AG04450 (cell line): ENCODE data around the gene DHFR2. TPM values are rescaled to one million over a fixed set of nuclear protein-coding genes. Genes with fewer than 3 reads are reported as not detected.

Experiments used
- CTCF ChIA-PET: fragments of 300-600, 350-600 bp; formaldehyde crosslinking; extraction: SDS; loops from one replicate; lab custom pipeline; 2022; ENCODE audit warnings: antibody characterized with exemption, inconsistent platforms; lab: Charles Lee
- POLR2A ChIA-PET: fragments of 350-600 bp; formaldehyde crosslinking; extraction: SDS; loops from one replicate; lab custom pipeline; 2021; ENCODE audit warnings: antibody characterized with exemption, inconsistent platforms; lab: Yijun Ruan, JAX
- DNase-seq: peaks from one replicate; pipeline ENCODE4 v3.0.0-alpha.2; 2011; ENCODE audit warnings: low read depth, low spot score
- H3K27ac ChIP-seq: one replicate; pipeline ENCODE4 v1.5.1; 2012; ENCODE audit warnings: low read depth, low read length, control low read depth
- H3K27me3 ChIP-seq: one replicate; pipeline ENCODE4 v1.6.0; 2012; ENCODE audit warnings: low read length; ENCODE audit not compliant: control insufficient read depth, insufficient read depth
- H3K4me3 ChIP-seq: 2 replicates; pipeline ENCODE4 v1.5.1; 2011; ENCODE audit warnings: mild to moderate bottlenecking, low read depth, low read length, control low read depth
- H3K9me3 ChIP-seq: 2 replicates; pipeline ENCODE4 v1.5.1; 2012; ENCODE audit warnings: low read length; ENCODE audit not compliant: control insufficient read depth, insufficient read depth
- polyA plus RNA-seq: library from polyadenylated mRNA; depleted of rRNA; stranded (reverse); fragments of >200 nt; gene quantifications from 2 replicates; pipeline ENCODE4 v1.2.3, GENCODE V29; 2011
- TF ChIP-seq, protein P1 (sequence below): IDR thresholded peaks from 2 replicates; pipeline ENCODE4 v1.5.1; 2011; ENCODE audit warnings: low read depth, low read length, control low read depth, inconsistent platforms

DHFR2 gene
- polyA plus RNA-seq, 1 experiment, result 4.0 TPM

DNA sequence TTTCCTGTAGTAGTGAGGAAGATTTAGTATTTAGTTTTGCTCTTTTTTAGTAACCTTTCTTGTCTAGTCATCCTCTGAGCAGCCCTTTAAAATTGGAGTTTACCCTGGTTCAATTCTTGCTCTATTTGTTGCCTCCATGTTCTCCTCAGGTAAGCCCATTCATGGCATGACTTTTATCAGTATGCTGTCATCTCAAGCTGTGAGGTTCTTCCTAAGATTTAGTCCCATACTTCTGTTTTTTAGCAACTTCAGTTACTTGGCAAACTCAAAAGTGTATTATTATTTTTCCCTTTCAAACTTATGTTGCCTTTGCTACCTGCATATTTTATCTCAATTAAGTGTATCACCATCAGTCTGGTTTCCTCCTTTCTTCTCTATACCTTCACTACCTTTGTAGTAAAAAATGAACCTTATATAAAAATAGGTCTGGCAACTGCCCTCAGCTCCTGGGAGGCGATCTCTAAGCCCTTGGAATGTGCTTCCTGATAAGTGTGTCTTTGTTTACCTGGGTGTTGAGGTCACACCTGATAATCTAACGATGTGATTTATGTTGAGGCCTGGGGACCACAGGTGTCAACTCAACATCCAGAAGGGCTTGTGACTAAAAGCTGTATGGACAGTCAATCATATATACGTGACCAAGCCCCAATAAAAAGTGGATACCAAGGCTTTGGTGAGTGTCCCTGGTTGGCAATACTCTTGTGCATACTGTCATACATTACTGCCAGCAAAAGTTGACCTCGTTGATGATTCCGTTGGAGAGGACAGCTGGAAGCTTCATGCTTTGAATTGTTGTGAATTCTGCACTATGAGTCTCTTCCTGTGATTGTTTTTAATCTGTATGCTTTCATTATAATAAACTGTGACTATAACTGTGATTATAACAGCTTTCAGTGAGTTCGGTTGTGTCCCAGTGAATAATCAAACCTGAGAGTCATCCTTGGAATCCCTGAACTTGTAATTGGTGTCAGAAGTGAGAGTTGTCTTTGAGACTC lies 4.1 kb upstream of the DHFR2 start:
- Histone ChIP-seq H3K27ac (no peak overlapping the region), H3K9me3 (no peaks in the 10 kb centered on the region), H3K27me3 (no peaks in the 10 kb centered on the region), H3K4me3 (no peak overlapping the region)
- ChIA-PET POLR2A (no interaction called here), CTCF (interaction anchor here (1.2 kb wide), 1 partner anchor 62 kb away, joined by 5 read pairs; no protein-coding TSS in a partner anchor)
- TF ChIP-seq, protein P1, sequence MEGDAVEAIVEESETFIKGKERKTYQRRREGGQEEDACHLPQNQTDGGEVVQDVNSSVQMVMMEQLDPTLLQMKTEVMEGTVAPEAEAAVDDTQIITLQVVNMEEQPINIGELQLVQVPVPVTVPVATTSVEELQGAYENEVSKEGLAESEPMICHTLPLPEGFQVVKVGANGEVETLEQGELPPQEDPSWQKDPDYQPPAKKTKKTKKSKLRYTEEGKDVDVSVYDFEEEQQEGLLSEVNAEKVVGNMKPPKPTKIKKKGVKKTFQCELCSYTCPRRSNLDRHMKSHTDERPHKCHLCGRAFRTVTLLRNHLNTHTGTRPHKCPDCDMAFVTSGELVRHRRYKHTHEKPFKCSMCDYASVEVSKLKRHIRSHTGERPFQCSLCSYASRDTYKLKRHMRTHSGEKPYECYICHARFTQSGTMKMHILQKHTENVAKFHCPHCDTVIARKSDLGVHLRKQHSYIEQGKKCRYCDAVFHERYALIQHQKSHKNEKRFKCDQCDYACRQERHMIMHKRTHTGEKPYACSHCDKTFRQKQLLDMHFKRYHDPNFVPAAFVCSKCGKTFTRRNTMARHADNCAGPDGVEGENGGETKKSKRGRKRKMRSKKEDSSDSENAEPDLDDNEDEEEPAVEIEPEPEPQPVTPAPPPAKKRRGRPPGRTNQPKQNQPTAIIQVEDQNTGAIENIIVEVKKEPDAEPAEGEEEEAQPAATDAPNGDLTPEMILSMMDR, result no peak
- DNase-seq, result no peak

DNA sequence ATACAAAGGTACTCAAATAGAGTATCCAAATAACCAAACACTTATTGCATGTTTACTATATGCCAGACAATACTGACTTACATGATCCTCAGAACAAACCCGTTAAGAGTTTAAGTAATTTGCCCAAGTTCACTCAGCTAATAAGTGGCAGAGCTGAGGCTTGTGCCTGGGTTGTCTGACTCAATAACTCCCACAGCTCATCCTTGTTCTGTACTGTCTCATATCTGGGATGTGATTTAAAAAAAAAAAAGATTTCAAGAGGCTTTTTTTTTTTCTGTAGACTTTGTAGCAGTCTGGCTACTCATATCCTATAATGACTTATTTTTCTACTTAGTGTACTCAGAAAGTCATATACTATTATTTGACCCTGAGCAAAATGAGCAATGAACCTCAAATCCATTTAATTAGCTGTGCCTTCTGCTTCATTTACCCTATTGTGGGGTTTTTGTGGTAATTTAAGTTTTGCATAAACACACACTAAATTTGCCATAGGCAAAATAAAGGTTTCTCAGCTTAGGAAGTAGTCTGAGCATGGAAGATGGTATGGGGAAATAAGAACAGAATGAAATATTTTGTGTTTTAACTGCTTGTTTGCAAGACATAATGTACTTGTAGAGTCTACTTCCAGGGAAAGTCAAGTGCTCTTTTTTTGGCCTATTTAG lies 3.2 kb upstream of the DHFR2 start:
- Histone ChIP-seq H3K9me3 (no peaks in the 10 kb centered on the region), H3K27ac (no peak overlapping the region), H3K27me3 (no peaks in the 10 kb centered on the region), H3K4me3 (no peak overlapping the region)
- ChIA-PET CTCF (no interaction called here), POLR2A (no interaction called here)
- DNase-seq, result no peak
- TF ChIP-seq, protein P1, result no peak

DNA sequence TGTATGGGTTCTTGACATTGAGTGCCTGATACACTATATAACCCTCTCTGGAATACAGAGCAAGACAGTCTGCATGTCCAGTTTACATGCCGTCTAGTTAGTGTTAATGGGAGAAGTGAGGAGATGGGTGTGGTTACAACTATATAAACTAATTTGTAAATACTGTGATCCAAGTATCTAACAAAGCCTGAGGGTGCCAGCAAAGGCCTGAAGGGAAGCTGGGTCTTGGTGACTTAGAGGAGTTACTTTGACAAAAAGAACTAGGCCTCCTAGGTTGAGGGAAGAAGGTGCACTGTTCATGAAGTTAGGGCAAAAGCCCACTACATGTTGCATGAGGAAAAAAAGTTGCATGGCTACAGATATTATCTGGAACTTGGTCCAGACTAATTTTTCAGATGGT lies 2.4 kb upstream of the DHFR2 start:
- Histone ChIP-seq H3K27me3 (no peaks in the 10 kb centered on the region), H3K9me3 (no peaks in the 10 kb centered on the region), H3K4me3 (no peak overlapping the region), H3K27ac (no peak overlapping the region)
- CTCF ChIA-PET, result no interaction called here
- DNase-seq, result no peak
- POLR2A ChIA-PET, result no interaction called here
- TF ChIP-seq, protein P1, result no peak

DNA sequence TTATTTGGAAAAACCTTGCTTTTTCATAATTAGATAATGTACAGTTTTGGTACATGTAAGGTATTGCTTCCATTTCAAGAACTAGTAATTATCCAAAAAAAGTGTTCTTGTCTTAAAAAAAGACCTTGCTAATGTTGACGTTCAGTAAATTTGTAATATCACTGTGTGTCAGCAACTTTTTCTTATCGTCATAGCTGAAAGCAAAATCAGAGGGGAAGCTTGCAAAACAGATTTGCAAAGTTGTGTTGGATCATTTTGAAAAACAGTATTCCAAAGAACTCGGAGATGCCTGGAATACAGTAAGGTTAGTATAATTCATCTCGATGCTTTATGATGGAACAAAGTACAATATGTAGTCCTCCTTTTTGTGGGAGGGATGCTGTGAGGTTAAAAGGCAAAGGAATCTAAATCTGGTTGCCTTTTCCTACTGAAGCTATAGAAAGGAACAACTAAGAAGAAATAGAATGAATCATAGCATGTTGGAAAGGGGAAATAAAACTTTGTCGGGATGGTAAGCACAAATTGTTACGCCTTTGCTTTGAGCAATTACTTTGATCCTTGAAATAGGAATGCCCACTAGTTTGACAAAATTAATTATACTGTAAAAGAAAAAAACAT lies 1.6 kb upstream of the DHFR2 start:
- TF ChIP-seq, protein P1, result no peak
- POLR2A ChIA-PET, result no interaction called here
- Histone ChIP-seq H3K4me3 (peak overlapping the region; percentile 1; the same call in 1 of the 2 replicates), H3K9me3 (no peaks in the 10 kb centered on the region), H3K27me3 (no peaks in the 10 kb centered on the region), H3K27ac (no peak overlapping the region)
- DNase-seq, result no peak
- CTCF ChIA-PET, result interaction anchor here (1.9 kb wide), 1 partner anchor 27 kb away, joined by 6 read pairs; no protein-coding TSS in a partner anchor
